Measurements from ENCODE around the gene RNF13.
A peak's percentile ranks its signal among the peaks of the same experiment; 100 is the strongest.

Gene RNF13

DNA sequence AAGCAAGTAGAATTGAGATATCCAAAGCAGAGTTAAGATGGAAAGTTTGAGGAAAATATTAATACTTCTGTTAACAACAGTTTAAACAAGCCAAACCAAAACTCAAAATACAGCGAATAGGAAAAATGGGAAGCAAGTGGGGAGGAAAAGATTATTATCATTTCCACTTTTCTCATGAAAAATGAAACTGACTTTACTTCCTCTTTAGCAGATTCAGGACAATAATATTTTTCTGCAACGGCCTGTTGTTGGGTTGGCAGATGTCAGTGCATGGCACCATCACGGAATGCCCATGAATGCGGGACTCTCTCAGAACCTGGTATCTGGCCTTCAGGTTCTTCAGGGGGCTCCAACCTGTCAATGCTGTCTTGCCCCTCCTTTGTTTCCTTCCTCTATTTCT lies 31.8 kb upstream of the RNF13 start:
- Histone ChIP-seq H3K27me3 (ENCODE audit: insufficient read depth, poor library complexity, severe bottlenecking) (no peaks in the 10 kb centered on the region), H3K27ac (replicated peaks) (peak overlapping the region; percentile 87), H3K4me3 (replicated peaks; ENCODE audit: insufficient read depth, low read length) (no peak overlapping the region)
- DNase-seq (ENCODE audit: low read depth in 1 of 2, low spot score in 1 of 2), result peak in 1 of 2 experiments; percentile 62
- TF ChIP-seq SPI1 (IDR thresholded peaks at IDR 0.05; ENCODE audit: borderline replicate concordance, low read depth) (peak; percentile 14; the same call in 1 of the 2 replicates), POLR2AphosphoS5 (IDR thresholded peaks at IDR 0.05; ENCODE audit: low read depth) (no peak), GABPA (IDR thresholded peaks at IDR 0.05; ENCODE audit: low read depth) (no peak)
- TF ChIP-seq, protein P1, sequence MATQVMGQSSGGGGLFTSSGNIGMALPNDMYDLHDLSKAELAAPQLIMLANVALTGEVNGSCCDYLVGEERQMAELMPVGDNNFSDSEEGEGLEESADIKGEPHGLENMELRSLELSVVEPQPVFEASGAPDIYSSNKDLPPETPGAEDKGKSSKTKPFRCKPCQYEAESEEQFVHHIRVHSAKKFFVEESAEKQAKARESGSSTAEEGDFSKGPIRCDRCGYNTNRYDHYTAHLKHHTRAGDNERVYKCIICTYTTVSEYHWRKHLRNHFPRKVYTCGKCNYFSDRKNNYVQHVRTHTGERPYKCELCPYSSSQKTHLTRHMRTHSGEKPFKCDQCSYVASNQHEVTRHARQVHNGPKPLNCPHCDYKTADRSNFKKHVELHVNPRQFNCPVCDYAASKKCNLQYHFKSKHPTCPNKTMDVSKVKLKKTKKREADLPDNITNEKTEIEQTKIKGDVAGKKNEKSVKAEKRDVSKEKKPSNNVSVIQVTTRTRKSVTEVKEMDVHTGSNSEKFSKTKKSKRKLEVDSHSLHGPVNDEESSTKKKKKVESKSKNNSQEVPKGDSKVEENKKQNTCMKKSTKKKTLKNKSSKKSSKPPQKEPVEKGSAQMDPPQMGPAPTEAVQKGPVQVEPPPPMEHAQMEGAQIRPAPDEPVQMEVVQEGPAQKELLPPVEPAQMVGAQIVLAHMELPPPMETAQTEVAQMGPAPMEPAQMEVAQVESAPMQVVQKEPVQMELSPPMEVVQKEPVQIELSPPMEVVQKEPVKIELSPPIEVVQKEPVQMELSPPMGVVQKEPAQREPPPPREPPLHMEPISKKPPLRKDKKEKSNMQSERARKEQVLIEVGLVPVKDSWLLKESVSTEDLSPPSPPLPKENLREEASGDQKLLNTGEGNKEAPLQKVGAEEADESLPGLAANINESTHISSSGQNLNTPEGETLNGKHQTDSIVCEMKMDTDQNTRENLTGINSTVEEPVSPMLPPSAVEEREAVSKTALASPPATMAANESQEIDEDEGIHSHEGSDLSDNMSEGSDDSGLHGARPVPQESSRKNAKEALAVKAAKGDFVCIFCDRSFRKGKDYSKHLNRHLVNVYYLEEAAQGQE (IDR thresholded peaks at IDR 0.05; ENCODE audit: insufficient replicate concordance, low read depth), result no peak

- no peak for DNase-seq (ENCODE audit: low read depth in 1 of 2, low spot score in 1 of 2)
- no peak overlapping the region for H3K4me3 ChIP-seq (replicated peaks; ENCODE audit: insufficient read depth, low read length)
- peak overlapping the region; percentile 87 for H3K27ac ChIP-seq (replicated peaks)
- TF ChIP-seq SPI1 (IDR thresholded peaks at IDR 0.05; ENCODE audit: borderline replicate concordance, low read depth) (no peak), POLR2AphosphoS5 (IDR thresholded peaks at IDR 0.05; ENCODE audit: low read depth) (no peak), GABPA (IDR thresholded peaks at IDR 0.05; ENCODE audit: low read depth) (no peak)
- TF ChIP-seq, protein P1 (IDR thresholded peaks at IDR 0.05; ENCODE audit: insufficient replicate concordance, low read depth), result no peak
- TF ChIP-seq, protein P2, sequence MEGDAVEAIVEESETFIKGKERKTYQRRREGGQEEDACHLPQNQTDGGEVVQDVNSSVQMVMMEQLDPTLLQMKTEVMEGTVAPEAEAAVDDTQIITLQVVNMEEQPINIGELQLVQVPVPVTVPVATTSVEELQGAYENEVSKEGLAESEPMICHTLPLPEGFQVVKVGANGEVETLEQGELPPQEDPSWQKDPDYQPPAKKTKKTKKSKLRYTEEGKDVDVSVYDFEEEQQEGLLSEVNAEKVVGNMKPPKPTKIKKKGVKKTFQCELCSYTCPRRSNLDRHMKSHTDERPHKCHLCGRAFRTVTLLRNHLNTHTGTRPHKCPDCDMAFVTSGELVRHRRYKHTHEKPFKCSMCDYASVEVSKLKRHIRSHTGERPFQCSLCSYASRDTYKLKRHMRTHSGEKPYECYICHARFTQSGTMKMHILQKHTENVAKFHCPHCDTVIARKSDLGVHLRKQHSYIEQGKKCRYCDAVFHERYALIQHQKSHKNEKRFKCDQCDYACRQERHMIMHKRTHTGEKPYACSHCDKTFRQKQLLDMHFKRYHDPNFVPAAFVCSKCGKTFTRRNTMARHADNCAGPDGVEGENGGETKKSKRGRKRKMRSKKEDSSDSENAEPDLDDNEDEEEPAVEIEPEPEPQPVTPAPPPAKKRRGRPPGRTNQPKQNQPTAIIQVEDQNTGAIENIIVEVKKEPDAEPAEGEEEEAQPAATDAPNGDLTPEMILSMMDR (IDR thresholded peaks at IDR 0.05; ENCODE audit: insufficient read depth, low read length), result no peak
- no peaks in the 10 kb centered on the region for H3K27me3 ChIP-seq (ENCODE audit: insufficient read depth, poor library complexity, severe bottlenecking)
Measured at GRCh38 chr3:149781741-149782140, 31.3 kb upstream of the RNF13 start.

- no peaks in the 10 kb centered on the region for H3K27me3 ChIP-seq (ENCODE audit: insufficient read depth, poor library complexity, severe bottlenecking)
- H3K4me3 ChIP-seq (replicated peaks; ENCODE audit: insufficient read depth, low read length), result no peak overlapping the region
- TF ChIP-seq SPI1 (IDR thresholded peaks at IDR 0.05; ENCODE audit: borderline replicate concordance, low read depth) (peak; percentile 29; the same call in 1 of the 2 replicates), POLR2AphosphoS5 (IDR thresholded peaks at IDR 0.05; ENCODE audit: low read depth) (no peak)
- TF ChIP-seq, protein P2 (IDR thresholded peaks at IDR 0.05; ENCODE audit: insufficient read depth, low read length), result no peak
- H3K27ac ChIP-seq (replicated peaks), result peak overlapping the region; percentile 87
- DNase-seq (ENCODE audit: low read depth in 1 of 2, low spot score in 1 of 2), result no peak
Measured at GRCh38 chr3:149783576-149783975, 29.4 kb upstream of the RNF13 start.

DNA sequence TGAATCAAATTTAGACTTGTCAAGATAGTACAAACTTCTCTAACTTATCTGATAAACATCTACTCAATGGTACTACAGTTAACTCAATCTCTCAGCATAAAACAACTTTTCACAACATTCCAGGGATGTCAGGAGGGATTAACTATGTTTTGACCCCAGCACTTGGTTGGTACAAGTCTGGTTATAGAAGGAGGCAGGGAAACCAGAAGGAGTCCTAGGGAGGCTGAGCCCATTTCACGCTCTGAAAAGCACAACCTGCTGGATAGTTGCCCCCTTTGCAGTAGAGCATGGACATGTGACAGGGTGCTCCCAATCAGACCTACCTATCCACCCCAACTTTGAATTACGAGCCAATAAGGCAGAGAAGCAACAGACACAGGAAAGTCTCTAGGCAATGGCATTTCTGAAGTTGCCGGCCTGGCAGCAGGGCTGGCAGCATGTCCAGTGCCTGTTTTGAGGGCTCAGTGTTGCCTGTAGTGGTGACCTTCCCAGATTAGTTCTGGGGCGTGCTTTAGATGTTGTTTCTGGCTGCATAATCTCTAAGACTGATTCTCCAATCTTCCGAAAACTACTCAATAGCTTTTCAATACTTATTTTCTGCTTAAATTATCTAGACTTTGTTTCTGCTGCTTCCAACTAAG lies 28.8 kb upstream of the RNF13 start:
- H3K27ac ChIP-seq (replicated peaks), result peak overlapping the region; percentile 87
- no peaks in the 10 kb centered on the region for H3K27me3 ChIP-seq (ENCODE audit: insufficient read depth, poor library complexity, severe bottlenecking)
- no peak for DNase-seq (ENCODE audit: low read depth in 1 of 2, low spot score in 1 of 2)
- TF ChIP-seq GABPA (IDR thresholded peaks at IDR 0.05; ENCODE audit: low read depth) (no peak), POLR2AphosphoS5 (IDR thresholded peaks at IDR 0.05; ENCODE audit: low read depth) (no peak), SPI1 (IDR thresholded peaks at IDR 0.05; ENCODE audit: borderline replicate concordance, low read depth) (no peak)
- TF ChIP-seq, protein P1 (IDR thresholded peaks at IDR 0.05; ENCODE audit: insufficient replicate concordance, low read depth), result no peak
- TF ChIP-seq, protein P2 (IDR thresholded peaks at IDR 0.05; ENCODE audit: insufficient read depth, low read length), result no peak
- no peak overlapping the region for H3K4me3 ChIP-seq (replicated peaks; ENCODE audit: insufficient read depth, low read length)

All from HL-60 (cell line).